B cell (primary cell): Measurements from ENCODE around the gene HSP90AB1.

Experiments
- CTCF ChIP-seq: fragments of 200-600 bp; IDR thresholded peaks from one replicate; pipeline ENCODE4 v1.8.0; 2022; ENCODE audit warnings: antibody characterized with exemption, mild to moderate bottlenecking
- EZH2 ChIP-seq: IDR thresholded peaks from 2 replicates; pipeline ENCODE4 v1.6.1; 2012; ENCODE audit warnings: borderline replicate concordance, low read depth, mild to moderate bottlenecking, moderate library complexity, low read length; ENCODE audit not compliant: insufficient read depth, poor library complexity, severe bottlenecking

- TF ChIP-seq CTCF (no peak), EZH2 (no peak)
Measured at GRCh38 chr6:44258325-44258863, 11.5 kb downstream of the HSP90AB1 start.
